OCI-LY1 (cell line): ENCODE measurements around the gene IFITM5.
A peak's percentile ranks its signal among the peaks of the same experiment; 100 is the strongest.
"Not testable (repeated sequence)": the region's sequence is repeated elsewhere in the genome, so short reads cannot be mapped to it uniquely, and the experiment has no call there.

Experiments used
- H2AFZ ChIP-seq: fragments of 200-600 bp; sonication (generic), shearing (Covaris generic); 2 replicates; pipeline ENCODE4 v1.6.0; 2014; ENCODE audit warnings: antibody characterized with exemption, mild to moderate bottlenecking, low read length
- H3F3A ChIP-seq: fragments of 200-600 bp; sonication (generic), shearing (Covaris generic); 2 replicates; pipeline ENCODE4 v1.6.0; 2014; ENCODE audit warnings: mild to moderate bottlenecking, antibody characterized with exemption, low read length, moderate library complexity; ENCODE audit not compliant: insufficient read depth
- H3K27ac ChIP-seq: fragments of 200-600 bp; sonication (generic); 2 replicates; pipeline ENCODE4 v1.5.1; 2014; ENCODE audit warnings: low read length, mixed run types, mild to moderate bottlenecking, low read depth; ENCODE audit not compliant: poor library complexity, severe bottlenecking
- H3K27me3 ChIP-seq: fragments of 200-600 bp; sonication (generic); 2 replicates; pipeline ENCODE4 v1.6.0; 2014; ENCODE audit warnings: antibody characterized with exemption, mild to moderate bottlenecking, low read length, moderate library complexity; ENCODE audit not compliant: insufficient read depth
- H3K36me3 ChIP-seq: fragments of 200-600 bp; sonication (generic); 2 replicates; pipeline ENCODE4 v1.6.1; 2014; ENCODE audit warnings: mild to moderate bottlenecking, antibody characterized with exemption, low read length, moderate library complexity, mixed read lengths; ENCODE audit not compliant: insufficient read depth
- H3K4me1 ChIP-seq: fragments of 200-600 bp; sonication (generic); 2 replicates; pipeline ENCODE4 v1.5.1; 2014; ENCODE audit warnings: mild to moderate bottlenecking, low read length, moderate library complexity; ENCODE audit not compliant: insufficient read depth, severe bottlenecking
- H3K4me2 ChIP-seq: fragments of 200-600 bp; sonication (generic), shearing (Covaris generic); 2 replicates; pipeline ENCODE4 v1.6.1; 2014; ENCODE audit warnings: low read length
- H3K4me3 ChIP-seq: fragments of 200-600 bp; sonication (generic); 2 replicates; pipeline ENCODE4 v1.5.1; 2014; ENCODE audit warnings: low read length, low read depth, mild to moderate bottlenecking, mixed read lengths; ENCODE audit not compliant: poor library complexity, severe bottlenecking
- H3K79me2 ChIP-seq: fragments of 200-600 bp; shearing (Covaris generic); 2 replicates; pipeline ENCODE4 v1.6.1; 2016; ENCODE audit warnings: mixed run types, low read length, mixed read lengths; ENCODE audit not compliant: insufficient read depth
- H3K9ac ChIP-seq: fragments of 200-600 bp; sonication (generic), shearing (Covaris generic); 2 replicates; pipeline ENCODE4 v1.6.1; 2014; ENCODE audit warnings: mild to moderate bottlenecking, low read length, mixed read lengths
- H3K9me2 ChIP-seq: fragments of 200-600 bp; sonication (generic), shearing (Covaris generic); 2 replicates; pipeline ENCODE4 v1.6.1; 2014; ENCODE audit warnings: low read depth, mild to moderate bottlenecking, low read length, mixed read lengths
- H3K9me3 ChIP-seq: fragments of 200-600 bp; shearing (Covaris generic); 2 replicates; pipeline ENCODE4 v1.6.1; 2014; ENCODE audit warnings: low read length, mixed read lengths
- H4K20me1 ChIP-seq: fragments of 200-600 bp; sonication (generic), shearing (Covaris generic); 2 replicates; pipeline ENCODE4 v1.6.0; 2016; ENCODE audit warnings: mild to moderate bottlenecking, low read length; ENCODE audit not compliant: insufficient read depth
- CTCF ChIP-seq: fragments of 200-600 bp; sonication (generic), shearing (Covaris generic); IDR thresholded peaks from 2 replicates; pipeline ENCODE4 v1.5.1; 2017; ENCODE audit warnings: mild to moderate bottlenecking, antibody characterized with exemption, low read length, moderate library complexity, mixed read lengths
- EZH2 ChIP-seq: fragments of 200-600 bp; sonication (generic), shearing (Covaris generic); IDR thresholded peaks from 2 replicates; pipeline ENCODE4 v1.8.0; 2017; ENCODE audit warnings: borderline replicate concordance, mixed run types, mild to moderate bottlenecking, antibody characterized with exemption, low read length, moderate library complexity, mixed read lengths

IFITM5 gene

GRCh38 chr11:268716-269145 is 30.6 kb downstream of the IFITM5 start:
- H3K9ac ChIP-seq, result peak overlapping the region; percentile 73
- not testable (repeated sequence) for H3K27me3 ChIP-seq, H3K79me2 ChIP-seq, H3F3A ChIP-seq, H4K20me1 ChIP-seq, H2AFZ ChIP-seq, H3K36me3 ChIP-seq, H3K9me2 ChIP-seq, H3K9me3 ChIP-seq
- H3K4me3 ChIP-seq, result peak overlapping the region; percentile 58
- peaks cover 34% of the 10 kb centered on the region for H3K4me1 ChIP-seq
- H3K4me2 ChIP-seq, result peak overlapping the region; percentile 78
- peak; percentile 29 for TF ChIP-seq CTCF
- H3K27ac ChIP-seq, result peak overlapping the region; percentile 96

DNA sequence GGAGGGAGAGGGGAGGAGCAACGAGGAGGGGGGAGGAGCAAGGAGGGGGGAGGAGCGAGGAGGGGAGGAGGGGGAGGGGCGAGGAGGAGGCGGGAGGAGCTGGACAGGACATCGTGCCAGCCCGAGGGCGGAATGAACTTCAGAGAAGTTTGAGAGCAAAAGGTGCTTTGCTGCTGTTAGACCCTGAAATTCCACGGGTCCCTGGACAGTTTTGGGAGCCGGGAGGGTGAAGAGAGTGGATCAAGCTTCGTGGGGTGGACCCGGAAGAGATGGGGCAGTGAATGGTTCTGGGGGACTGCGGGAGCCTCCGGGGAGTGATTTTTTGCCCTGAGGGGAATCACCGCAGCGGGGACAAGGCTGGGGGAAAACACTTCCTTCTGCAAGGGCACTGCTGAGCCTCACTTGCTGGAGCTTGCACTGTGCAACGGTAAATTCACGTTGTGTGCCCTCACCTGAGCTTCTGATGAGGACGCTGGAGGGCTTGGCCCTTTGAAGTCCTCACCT is 31.8 kb downstream of the IFITM5 start:
- H3K4me2 ChIP-seq, result peak overlapping the region; percentile 78
- H3K27ac ChIP-seq, result peak overlapping the region; percentile 96
- H3K4me3 ChIP-seq, result peak overlapping the region; percentile 58
- no peaks in the 10 kb centered on the region for H3K36me3 ChIP-seq
- peaks cover 5% of the 10 kb centered on the region for H3F3A ChIP-seq
- no peak overlapping the region for H2AFZ ChIP-seq
- peak overlapping the region; percentile 73 for H3K9ac ChIP-seq
- peaks cover 3% of the 10 kb centered on the region; the same call in 1 of the 2 replicates for H3K9me3 ChIP-seq
- H3K27me3 ChIP-seq, result no peaks in the 10 kb centered on the region
- H3K79me2 ChIP-seq, result no peaks in the 10 kb centered on the region
- TF ChIP-seq CTCF (no peak), EZH2 (no peak)
- H3K9me2 ChIP-seq, result no peaks in the 10 kb centered on the region
- peaks cover 34% of the 10 kb centered on the region for H3K4me1 ChIP-seq
- H4K20me1 ChIP-seq, result no peaks in the 10 kb centered on the region

DNA sequence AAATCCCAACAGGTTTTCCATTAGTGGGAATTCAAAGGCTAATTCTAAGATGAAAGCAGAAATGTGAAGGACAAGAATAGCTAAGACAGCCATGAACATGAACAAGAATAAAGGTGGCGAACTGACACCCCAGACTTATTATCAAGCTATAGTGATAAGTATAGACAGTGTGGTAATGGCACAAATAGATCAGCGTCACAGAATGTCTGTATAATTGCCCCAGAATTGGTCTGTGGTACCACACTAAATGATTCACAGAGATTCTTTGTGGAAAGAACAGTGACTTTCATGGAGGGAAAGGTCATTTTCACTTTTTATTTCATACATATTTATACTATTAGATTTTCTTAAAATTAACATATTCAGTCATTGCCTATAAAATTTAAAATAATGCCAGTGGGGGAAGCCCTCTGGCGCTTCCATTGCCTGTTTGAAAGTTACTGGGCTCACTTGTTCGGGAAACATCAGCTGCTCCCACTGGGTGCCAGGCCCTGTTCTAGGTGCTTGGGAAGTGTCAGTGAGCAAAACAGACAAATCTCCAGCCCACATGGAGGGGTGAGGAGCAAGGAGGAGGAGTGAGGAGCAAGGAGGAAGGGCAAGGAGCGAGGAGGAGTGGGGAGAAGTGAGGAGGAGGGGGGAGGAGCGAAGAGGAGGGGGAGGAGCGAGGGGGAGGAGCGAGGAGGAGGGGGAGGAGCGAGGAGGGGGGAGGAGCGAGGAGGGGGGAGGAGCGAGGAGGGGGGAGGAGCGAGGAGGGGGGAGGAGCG is 32.5 kb downstream of the IFITM5 start:
- Histone ChIP-seq H3K27ac (peak overlapping the region; percentile 55), H3K9ac (no peak overlapping the region), H3K9me3 (peaks cover 3% of the 10 kb centered on the region; the same call in 1 of the 2 replicates), H3K4me2 (no peak overlapping the region), H4K20me1 (no peaks in the 10 kb centered on the region), H3K4me3 (no peak overlapping the region), H3K4me1 (peaks cover 34% of the 10 kb centered on the region), H2AFZ (no peak overlapping the region), H3K79me2 (no peaks in the 10 kb centered on the region), H3K9me2 (no peaks in the 10 kb centered on the region), H3K27me3 (no peaks in the 10 kb centered on the region), H3K36me3 (no peaks in the 10 kb centered on the region), H3F3A (peaks cover 5% of the 10 kb centered on the region)
- TF ChIP-seq CTCF (no peak), EZH2 (no peak)
